SKM-1 (cell line): ENCODE results near the gene CEP97.
"Not testable (repeated sequence)": the region's sequence is repeated elsewhere in the genome, so short reads cannot be mapped to it uniquely, and the experiment has no call there.

Experiments
- DNase-seq: peaks from one replicate; lab custom pipeline; 2025; ENCODE audit not compliant: unreplicated experiment; lab: John Stamatoyannopoulos, UW

Gene CEP97

DNA sequence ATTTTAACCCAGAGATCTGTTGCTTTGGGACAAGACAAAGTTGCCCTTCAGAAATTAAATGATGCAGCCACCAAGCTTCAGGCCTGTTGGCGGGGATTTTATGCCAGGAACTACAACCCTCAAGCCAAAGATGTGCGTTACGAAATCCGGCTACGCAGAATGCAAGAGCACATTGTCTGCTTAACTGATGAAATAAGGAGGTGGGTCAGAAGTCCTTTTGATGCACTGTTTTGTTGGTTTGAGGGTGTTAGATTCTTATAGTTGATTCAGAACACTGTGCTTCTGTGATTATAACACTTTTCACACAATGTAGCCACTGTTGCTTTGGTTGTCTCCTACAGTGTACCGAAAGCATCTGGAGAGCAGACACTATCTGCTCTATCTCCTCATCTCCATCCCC is 33.8 kb downstream of the CEP97 start:
- no peak for DNase-seq

DNA sequence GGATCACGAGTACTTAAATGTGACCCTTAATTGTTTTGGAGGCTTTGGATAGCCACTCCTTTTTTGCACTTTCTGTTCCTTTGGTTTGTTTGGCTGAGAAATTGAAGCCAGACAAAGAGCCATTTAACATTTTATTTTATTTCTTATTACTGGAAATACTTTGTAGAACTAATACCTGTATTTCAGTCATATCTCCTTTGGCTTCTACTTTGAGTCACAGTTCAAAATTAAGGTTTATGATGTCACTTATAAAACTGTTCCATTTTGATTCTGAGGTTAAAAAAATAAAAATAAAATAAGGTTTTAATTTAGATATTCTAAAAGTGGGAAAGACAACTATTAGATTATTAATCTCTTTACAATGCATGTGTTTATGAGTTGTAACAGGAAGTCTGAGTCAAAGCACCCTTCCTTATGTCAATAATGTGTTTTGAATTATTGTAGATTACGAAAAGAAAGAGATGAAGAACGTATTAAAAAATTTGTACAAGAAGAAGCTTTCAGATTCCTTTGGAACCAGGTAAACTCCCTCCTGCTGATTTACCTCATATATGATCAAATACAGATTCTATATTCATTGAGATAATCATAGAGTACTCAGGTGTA is 37.7 kb downstream of the CEP97 start:
- DNase-seq: no peak

DNA sequence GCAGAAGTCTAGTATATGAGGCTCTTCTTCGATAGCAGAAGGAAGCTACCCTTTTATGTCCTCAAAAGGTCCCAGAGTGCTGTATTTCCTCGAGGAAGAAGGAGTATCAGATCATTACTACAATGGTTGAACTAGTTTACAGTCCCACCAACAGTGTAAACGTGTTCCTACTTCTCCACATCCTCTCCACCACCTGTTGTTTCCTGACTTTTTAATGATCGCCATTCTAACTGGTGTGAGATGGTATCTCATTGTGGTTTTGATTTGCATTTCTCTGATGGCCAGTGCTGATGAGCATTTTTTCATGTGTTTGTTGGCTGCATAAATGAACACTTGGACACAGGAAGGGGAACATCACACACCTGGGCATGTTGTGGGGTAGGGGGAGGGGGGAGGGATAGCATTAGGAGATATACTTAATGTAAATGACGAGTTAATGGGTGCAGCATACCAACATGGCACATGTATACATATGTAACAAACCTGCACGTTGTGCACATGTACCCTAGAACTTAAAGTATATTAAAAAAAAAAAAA is 53.4 kb downstream of the CEP97 start:
- DNase-seq: not testable (repeated sequence)

DNA sequence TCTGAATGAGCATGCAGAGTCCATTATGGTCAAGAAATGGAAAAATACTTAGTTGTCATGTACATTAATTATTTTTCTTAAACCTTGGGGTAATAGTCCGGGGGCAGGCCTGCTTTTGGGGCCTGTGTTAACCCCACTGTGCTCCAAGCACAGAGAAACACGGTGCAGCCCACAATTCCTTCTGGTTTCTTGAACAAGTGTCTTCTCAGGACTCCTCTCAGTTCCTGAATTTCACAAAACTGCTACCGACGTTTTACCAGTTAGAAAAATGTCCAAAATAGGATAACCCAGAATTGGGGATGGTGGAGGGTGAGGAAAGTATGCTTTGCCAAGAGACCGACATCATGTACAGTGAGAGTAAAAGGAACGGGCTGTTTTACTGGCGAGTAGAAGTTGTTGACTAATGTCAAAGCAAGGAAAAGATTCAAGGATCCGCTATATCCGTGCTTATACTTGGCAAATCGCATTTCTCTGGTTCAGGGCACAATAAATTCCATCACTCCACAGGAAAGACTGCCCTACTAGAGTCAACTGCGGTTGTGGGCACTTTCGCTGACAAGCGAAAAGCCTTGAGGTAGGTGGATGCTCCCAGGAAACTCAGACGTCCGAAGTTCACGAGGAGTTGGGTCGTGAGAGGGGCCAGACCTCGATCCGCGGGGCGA is 54.1 kb downstream of the CEP97 start:
- DNase-seq: no peak

DNA sequence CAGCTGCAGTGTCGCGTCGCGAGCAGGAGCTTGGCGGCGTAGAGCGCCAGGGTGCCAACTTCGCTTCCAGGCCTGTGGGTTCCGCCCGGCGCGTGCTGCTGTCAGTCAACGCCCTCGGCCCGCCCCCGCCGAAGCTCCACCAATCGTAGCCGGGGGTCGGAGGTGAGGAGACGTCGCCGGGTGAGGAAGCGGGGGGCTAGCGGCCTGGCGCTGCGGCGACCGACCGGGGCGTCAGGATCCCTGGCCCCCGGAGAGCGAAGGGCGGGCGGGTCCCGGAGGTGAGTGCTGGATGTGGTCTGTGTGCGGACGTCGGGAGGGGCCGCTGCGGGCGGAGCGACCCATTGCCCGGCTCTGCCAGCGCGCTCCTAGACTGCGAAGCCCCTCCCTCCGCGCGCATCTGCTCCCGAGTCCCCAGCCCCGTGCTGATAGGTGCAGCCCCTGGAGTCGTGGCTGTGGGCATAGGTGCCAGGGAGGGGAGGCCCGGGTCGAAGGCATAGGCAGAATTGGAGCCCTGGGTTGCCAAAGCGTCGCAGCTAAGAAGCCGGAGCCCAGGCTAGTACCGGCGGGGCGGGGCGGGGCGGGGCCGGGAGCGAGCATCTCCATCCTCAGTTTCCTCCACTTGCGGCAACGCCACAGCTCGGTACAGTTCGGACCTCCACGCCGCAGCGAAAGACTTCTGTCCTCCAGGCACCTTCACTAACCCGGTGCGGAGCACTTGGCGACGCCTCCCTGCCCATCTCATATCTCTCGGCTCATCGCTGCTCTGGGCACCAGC is 54.8 kb downstream of the CEP97 start, which contains the start of gene NXPE3:
Gene NXPE3, plus strand, starts transcription at position 165 of the 775 bp plus-strand sequence. CDS start 6,386 bp downstream, outside the sequence.
- DNase-seq: peak; percentile 63

DNA sequence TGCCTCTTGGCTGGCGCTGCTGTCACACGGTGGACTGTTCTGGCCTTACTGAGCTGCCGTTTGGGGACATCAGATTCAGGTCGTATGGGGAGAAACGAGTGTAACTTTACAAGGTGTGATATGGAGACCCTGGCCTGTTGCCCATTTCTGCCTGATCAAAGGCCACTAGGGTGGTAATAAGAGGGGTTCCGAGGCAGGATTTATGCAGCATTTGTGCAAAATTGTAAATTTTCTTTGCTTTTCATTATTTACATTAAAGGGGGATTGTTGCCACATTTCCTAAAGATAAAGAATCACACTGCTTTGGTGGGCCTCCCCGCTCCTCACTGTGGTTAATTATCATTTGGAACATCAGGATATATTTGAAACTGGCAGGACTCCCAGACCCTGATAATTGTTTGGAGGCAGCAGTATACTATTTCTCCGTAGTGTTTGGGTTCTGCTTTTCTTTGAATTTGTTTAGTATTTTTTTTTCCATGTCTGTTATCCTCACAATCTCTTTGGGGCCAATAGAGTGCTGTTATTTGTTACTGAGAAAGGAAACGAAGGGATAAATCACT is 55.5 kb downstream of the CEP97 start:
- no peak for DNase-seq

DNA sequence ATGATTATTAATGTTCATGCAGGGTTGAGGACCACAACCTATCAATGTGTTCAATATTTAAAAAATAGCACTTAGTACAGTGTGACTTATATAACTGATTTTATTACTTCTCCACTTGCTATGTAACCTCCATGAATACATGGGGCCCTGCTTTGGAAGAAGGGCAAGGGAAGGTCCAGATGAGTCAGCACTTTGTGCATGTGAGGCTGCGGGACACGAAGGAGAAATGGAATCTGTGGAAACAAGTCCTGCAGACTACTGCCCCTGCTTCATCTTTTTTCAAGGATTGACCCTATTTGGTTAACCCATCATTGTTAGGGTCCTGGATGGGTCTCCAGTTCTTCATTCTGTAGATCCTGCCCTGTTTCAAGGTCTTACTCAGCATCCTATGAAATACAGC is 56.2 kb downstream of the CEP97 start:
- DNase-seq: no peak

DNA sequence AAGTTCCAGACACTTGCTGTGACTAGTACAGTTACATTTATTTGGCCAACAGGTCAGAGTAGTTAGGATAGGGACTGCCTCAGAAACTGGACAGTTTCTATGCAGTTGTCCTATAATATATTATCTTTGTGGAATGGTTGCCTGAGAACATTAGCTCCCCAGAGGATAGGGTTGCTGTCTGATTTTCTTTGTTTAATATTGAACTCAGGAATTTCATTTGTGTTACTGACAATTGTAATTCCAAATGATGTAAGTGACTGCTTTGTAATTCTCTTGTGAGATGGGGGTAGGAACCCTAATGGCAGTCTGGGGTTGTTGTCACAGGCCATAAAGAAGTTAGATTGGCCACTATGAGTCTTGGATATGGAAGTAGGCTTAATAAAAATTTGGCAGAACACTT is 56.8 kb downstream of the CEP97 start:
- DNase-seq: no peak

DNA sequence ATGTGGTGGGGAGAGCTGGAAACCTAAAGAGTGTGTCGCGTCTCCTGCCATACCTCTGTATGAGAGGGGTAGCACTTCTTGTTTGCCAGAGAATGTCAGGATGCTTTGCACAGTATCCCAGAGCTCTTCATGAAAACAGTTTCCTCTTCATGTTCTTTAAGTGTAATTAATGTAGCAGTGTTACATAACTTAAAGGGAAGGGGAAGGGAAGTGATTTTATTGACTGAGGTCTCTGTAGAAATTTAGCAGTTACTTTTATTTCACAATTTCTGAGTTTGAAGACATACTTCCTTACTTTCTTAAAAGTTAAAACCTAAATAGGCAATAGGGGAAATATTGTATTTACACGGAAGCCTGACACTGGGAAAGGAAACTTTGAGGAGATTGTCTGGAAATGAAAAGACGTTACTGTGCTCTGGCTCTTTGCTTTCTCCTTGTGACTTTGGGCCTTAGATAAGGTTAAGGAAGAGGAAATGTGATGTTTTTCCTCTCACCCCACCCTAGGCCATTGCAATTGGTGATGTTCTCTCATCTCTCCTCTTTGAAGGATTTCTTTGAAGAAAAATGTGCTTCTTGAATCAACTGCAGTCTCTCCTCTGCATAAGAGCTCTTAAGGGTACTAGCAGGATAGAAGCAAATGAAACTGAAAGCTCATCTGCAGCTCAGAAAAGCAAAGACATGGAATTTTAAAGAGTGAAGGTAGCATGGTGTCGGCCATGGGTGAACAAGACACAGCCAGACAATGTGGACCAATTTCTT is 60.6 kb downstream of the CEP97 start:
- DNase-seq: peak; percentile 84

DNA sequence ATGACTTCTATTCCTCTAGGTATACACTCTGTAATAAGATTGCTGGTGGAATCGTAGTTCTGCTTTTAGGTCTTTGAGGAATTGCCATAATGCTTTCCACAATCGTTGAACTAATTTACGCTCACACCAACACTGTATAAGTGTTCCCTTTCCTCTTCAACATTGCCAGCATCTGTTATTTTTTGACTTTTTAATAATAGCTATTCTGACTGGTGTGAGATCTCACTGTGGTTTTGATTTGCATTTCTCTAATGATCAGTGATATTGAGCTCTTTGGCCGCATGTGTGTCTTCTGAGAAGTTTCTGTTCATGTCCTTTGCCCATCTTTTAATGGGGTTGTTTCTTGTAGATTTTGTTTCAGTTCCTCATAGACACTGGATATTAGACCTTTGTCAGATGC is 67.4 kb downstream of the CEP97 start:
- DNase-seq: no peak

DNA sequence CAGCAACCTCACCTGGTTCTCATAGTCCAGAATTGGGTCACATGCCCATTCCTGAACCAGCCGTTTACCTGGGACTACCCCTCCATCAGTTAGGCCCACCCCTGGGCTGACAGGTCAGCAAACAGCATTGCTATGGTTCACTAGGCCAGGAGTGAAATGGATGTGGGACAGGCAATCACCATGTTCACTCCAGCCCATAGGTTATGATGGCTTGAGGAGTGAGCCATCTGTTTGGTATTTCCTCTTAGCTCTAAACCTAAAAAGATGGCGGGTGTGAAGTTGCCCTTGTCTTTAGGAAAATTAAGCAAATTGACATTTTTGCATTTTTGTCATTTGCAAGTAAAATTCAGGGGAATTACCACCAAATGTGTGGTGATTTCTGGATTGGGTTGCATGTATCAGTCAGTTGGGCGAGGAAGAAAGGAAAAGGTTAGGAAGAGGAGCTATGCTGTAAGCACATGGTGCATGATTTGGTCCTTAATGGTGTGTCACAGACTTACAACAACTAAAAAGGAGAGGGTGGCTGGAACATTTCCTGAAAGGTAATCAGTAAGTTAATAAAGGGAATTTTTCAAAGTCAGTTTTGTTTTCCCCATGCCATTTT is 71.8 kb downstream of the CEP97 start:
- DNase-seq: no peak

DNA sequence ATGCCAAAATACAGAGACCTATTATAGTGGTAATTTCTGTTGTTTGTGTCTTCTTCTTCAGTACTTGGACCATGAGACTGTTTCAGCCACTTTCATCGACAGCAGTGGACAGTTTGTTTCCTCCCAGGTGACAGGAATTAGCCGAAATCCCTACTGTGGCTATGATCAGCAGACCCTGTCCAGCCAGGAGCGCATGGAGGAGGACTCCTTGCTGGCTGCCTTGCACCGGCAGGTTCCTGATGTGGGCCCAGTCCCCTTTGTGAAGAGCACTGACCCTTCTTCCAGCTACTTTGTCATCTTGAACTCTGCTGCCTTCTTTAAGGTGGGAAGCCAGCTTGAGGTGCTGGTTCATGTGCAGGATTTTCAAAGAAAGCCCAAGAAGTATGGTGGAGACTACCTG is 76.8 kb downstream of the CEP97 start:
- no peak for DNase-seq

DNA sequence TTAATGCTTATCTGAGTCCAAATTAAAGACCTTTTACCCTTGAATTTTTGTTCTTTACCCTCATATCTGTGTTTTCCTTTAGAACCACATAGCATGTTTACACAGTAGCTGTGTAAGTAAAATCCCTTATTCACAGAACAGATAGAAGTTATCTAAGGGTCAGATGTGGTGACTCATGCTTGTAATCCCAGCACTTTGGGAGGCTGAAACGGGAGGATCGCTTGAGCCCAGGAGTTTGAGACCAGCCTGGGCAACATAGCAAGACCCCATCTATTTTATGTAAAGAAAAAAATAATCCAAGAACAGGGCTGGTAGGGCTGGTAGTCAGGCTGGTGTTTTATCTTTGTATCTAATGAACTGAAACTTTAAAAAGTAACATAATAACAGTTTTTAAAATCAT is 77.8 kb downstream of the CEP97 start:
- DNase-seq: no peak

DNA sequence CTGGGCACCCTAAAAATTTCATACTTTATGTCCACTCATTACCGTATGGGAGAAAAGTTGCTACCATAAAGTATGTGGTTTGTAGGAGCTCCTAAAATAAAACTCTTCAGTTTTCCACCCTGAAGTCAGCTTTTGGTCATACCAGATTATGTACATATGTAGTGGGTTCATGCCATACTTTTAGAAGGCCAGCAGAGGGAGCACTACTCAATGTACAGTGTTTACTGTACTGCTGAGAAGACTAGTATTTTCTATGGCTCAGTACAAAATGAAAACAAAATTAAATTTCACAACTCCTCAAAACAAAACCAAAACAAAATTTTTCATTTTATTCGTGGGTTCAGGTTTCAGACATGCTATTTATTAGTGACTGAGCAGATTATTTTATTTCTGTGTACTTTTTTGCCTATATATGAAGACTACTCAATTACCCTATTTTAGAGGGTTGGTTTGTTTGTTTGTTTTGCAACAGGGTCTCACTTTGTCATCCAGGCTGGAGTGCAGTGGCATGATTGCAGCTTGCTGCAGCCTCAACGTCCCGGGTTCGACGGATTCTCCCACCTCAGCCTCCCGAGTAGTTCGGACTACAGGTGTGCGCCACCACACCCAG is 78.9 kb downstream of the CEP97 start:
- peak; percentile 55 for DNase-seq

DNA sequence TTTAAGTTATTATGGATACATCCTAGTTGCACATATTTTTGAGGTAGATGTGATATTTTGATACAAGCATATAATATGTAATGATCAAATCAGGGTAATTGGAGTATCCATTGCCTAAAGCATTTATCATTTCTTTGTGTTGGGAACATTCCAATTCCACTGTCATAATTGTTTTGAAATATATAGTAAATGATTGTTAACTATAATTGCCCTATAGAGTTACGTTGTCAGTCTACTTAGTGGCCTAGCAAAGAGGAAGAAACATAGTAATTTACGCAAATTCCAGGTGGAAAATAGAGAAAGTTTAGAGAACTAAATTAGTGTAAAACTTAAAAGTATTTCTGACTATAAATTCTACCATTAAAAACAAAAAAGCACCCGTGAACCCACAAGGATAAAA is 79.5 kb downstream of the CEP97 start:
- no peak for DNase-seq

DNA sequence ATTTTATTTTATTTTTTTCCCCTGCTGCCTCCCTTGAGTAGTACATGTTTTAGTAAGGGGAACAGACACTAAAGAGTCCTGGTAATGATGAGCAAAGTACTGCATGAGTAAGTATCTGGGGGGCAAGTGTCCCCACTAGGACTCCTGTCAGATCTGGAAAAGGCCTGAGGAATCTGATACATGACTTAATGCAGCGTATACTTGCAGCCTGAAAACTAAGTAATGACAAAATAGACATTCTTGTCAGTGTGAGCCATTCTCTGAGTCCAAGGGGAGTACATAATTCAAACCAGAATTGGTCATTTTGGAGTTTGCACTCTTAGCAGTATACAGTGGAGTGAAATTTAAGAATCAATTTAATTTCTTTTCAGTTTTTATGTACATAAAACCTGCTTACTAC is 82.1 kb downstream of the CEP97 start:
- no peak for DNase-seq

DNA sequence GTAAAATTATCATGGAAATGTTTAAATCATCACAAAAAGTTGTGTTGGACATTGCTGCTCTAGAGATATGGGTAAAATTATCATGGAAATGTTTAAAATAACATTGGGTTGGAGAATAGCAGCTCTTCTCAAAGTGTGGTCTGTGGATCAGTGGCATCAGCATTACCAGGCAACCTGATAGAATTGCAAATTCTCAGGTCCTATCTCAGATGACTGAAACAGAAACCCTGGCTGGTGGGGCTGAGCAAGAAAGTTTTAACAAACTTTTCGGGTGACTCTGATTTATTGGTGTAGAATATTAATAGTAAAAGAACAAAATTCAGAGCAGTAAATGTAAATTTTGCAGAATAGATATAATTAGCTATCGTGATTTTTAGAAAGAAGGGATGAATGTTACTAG is 83.5 kb downstream of the CEP97 start:
- DNase-seq: no peak

DNA sequence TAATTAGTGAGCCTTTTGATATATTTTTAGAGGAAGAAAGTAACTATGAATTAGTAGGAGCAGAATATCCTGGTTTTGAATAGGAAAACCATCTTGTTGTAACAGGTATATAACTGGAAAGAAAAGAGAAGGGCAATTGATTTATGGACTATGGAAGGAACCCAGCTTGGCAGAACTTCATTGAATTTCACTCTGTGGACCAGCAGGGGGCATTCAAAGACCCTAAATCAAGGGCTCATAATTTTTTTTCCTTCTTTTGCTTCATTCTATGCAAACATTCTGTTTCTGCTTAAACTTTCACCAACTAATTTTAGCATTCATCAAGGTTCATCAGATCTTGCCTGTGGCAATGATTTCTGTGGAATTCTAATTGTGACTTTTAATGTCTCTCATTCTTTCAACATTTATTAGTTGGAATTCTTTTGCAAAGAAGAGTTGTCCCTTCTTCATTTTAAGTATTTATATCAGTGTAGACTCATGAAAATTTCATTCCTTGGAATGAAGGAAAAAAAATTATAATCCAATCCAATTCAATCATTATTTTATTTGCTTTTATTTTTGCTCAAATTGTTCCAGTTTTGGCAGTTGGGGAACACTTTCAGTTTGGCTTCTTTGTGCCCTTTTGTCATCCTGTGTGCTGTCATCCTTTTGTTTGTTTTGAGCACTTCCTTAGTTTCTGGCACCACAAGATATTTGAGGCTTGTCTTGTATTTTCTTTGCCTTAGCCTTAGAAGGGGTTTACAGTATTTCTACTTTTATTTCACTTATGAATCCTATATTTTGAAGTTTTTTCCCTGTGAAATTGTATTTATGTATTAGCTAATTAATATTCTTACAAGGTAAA is 85.0 kb downstream of the CEP97 start:
- peak; percentile 53 for DNase-seq

DNA sequence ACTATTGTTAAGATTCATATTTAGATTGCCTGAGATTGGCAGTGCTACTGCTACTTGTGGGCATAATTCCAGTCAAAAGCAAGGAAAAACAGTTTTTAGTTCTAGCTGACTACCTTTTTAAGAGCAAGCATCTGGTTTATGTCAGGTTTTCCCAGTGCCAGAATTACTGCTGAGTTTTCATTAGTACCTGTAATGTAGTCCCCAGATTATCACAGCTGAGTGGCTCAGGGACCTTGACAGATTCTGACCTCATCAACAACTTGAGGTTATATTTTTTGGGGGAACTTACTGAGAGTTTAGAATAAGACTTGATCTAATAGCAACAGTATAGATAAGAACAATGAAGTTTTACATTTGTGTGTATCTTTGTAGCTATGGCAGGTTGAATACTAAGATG is 85.6 kb downstream of the CEP97 start:
- no peak for DNase-seq
